GM13976 (cell line): ENCODE measurements around the gene CASD1.

ENCODE experiments used
- DNase-seq: peaks from one replicate; pipeline ENCODE4 v3.0.0; 2012; ENCODE audit warnings: low spot score
- CTCF ChIP-seq: IDR thresholded peaks from 2 replicates; pipeline ENCODE4 v1.5.1; 2012; ENCODE audit warnings: borderline replicate concordance, mild to moderate bottlenecking; ENCODE audit not compliant: insufficient read depth; ENCODE audit errors: extremely low read depth, missing control alignments, control extremely low read depth
- in situ Hi-C: fragments of 300-500 bp; cut with MboI; formaldehyde crosslinking; loops from one replicate; pipeline ENCODE4 v1.12.0; 2022; ENCODE audit warnings: low sequenced_read_pairs, mixed read lengths, inconsistent platforms; ENCODE audit not compliant: unreplicated experiment

Gene CASD1

GRCh38 chr7:94530109-94530508, 20.5 kb downstream of the CASD1 start:
- no peak for DNase-seq
- no peak for TF ChIP-seq CTCF
- in situ Hi-C loops, result no loop called here

GRCh38 chr7:94532676-94533075, 23.1 kb downstream of the CASD1 start:
- in situ Hi-C loops, result no loop called here
- TF ChIP-seq CTCF, result no peak
- DNase-seq, result no peak

- in situ Hi-C loops, result no loop called here
- no peak for DNase-seq
- TF ChIP-seq CTCF, result no peak
Measured at GRCh38 chr7:94540428-94540827, 30.8 kb downstream of the CASD1 start.

GRCh38 chr7:94547126-94547525, 37.5 kb downstream of the CASD1 start:
- in situ Hi-C loops, result no loop called here
- DNase-seq, result no peak
- TF ChIP-seq CTCF, result no peak

- no peak for TF ChIP-seq CTCF
- DNase-seq, result peak; percentile 13
- in situ Hi-C loops, result no loop called here
Measured at GRCh38 chr7:94556028-94556427, 46.4 kb downstream of the CASD1 start.

- no peak for TF ChIP-seq CTCF
Measured at GRCh38 chr7:94557215-94557614, 47.6 kb downstream of the CASD1 start.

GRCh38 chr7:94559972-94560371, 50.4 kb downstream of the CASD1 start:
- no peak for DNase-seq
- TF ChIP-seq CTCF, result no peak
- in situ Hi-C loops, result no loop called here

More at GRCh38 chr7:94557215-94557614, 47.6 kb downstream of the CASD1 start:
- no peak for DNase-seq
- in situ Hi-C loops, result no loop called here
